A549 treated with AZD9567 at 1 μM for 4 hours (cell line): ENCODE data around the gene HMX2. TPM values are rescaled to one million over a fixed set of nuclear protein-coding genes. Genes with fewer than 3 reads are reported as not detected.

ENCODE experiments used
- total RNA-seq: library from RNA; stranded (reverse); fragments of 200-300 nt; extraction: Qiagen RNA extraction; gene quantifications from 5 replicates; pipeline ENCODE4 v1.2.3, GENCODE V29; 2022; ENCODE audit not compliant: insufficient read depth

Gene HMX2
- 0.06 to 0.17 TPM (median 0.12 TPM) in 4 of 5 replicates, not detected in the other for total RNA-seq

GRCh38 chr10:123147635-123148413 is at the start of gene HMX2:
Gene HMX2 (plus strand): TSS chr10:123148136. CDS start chr10:123148379, 243 bp downstream.

GRCh38 chr10:123135415-123136141 is 12.4 kb upstream of the HMX2 start, which contains the start of gene HMX3:
Gene HMX3 (plus strand): TSS chr10:123135970. CDS start chr10:123136051, 81 bp downstream.

DNA sequence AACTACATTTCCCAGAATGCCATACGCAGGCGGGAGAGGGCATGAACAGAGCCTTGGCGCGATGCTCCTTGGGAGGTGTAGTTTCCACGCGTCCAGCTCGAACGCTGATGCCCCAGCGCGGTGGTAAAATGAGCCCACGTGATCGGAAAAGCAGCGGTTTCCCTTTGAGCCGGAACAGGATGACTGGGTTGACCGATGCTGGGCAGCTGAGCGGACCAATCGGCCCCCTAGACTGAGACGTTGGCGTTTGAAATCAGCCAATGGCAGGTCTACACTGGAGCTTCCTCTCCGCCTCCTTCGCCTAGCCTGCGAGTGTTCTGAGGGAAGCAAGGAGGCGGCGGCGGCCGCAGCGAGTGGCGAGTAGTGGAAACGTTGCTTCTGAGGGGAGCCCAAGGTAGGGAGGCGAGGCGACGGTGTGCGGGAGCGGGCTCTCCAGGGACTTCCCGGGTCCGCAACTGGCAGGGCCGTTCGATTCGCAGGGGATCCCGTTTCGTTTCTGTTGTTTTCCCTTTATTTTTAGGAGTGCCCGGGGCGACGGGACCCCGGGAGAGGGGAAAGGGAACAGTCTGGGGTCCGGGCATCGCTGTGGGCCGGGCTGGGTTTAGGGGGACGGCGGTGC is 6.3 kb downstream of the HMX2 start, which contains the start of gene BUB3:
Gene BUB3 (plus strand): TSS at position 311 of the 619 bp plus-strand sequence. CDS start 516 bp downstream, outside the sequence.

Other genes starting within 250 kb of the HMX2 start
- gene FAM24A, start 237.5 kb upstream of the HMX2 start, total RNA-seq: not detected in 5 replicates
- gene C10orf88, start 193.9 kb upstream of the HMX2 start, total RNA-seq: 6.7 to 18.5 TPM (median 8.6 TPM) in 5 replicates
- gene PSTK, start 167.7 kb upstream of the HMX2 start, total RNA-seq: 2.8 to 5.8 TPM (median 4.6 TPM) in 5 replicates
- 5.1 to 10.0 TPM (median 7.1 TPM) in 5 replicates for gene IKZF5, start 139.3 kb upstream of the HMX2 start, total RNA-seq
- gene ACADSB, start 139.1 kb upstream of the HMX2 start, total RNA-seq: 7.6 to 9.5 TPM (median 8.3 TPM) in 5 replicates
- not detected in 5 replicates for gene HMX3, start 12.2 kb upstream of the HMX2 start, total RNA-seq
- 163 to 238 TPM (median 176 TPM) in 5 replicates for gene BUB3, start 6.3 kb downstream of the HMX2 start, total RNA-seq